Measurements from ENCODE around the gene SHROOM3. TPM values are rescaled to one million over a fixed set of nuclear protein-coding genes. Genes with fewer than 3 reads are reported as not detected.

Gene SHROOM3
- total RNA-seq, 2 experiments from 2014 or later, result not detected

DNA sequence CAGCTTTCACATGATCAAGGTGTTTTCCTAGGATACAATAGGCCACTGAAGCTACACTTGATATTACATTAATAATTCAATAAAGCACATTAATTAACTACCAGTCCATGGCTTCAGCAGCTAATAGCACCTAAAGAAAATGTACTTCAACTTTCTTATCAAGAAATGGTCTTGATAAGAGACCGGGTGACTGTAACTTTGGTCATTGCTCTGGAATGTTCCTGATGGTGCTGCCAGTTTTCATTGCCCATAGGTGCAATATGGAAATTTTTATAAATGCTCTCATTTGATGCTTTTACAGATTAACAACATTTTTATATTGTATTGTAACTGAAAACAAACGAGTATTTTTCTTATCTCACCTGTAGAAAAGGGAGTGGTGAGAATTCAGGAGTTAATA is 165.4 kb downstream of the SHROOM3 start:
- Mint-ChIP-seq H3K9me3 (no peaks in the 10 kb centered on the region), H3K4me3 (no peak overlapping the region), H3K36me3 (ENCODE audit: low read depth) (no peaks in the 10 kb centered on the region), H3K27ac (no peak overlapping the region), H3K27me3 (peaks cover 5% of the 10 kb centered on the region), H3K4me1 (ENCODE audit: low read depth) (no peaks in the 10 kb centered on the region)
- no peak for TF ChIP-seq CTCF (IDR thresholded peaks at IDR 0.05)
- Histone ChIP-seq H3K36me3 (ENCODE audit: insufficient read depth, low read length) (no peaks in the 10 kb centered on the region), H3K27me3 (ENCODE audit: control insufficient read depth in 1 of 2, insufficient read depth in 2 of 2, low read length in 2 of 2) (no peaks in the 10 kb centered on the region), H3K4me3 (ENCODE audit: low read length) (no peak overlapping the region), H3K4me1 (ENCODE audit: insufficient read depth, low read length) (no peaks in the 10 kb centered on the region), H3K27ac (ENCODE audit: low read depth in 1 of 2, low read length in 2 of 2) (no peak overlapping the region), H3K9me3 (ENCODE audit: control insufficient read depth in 1 of 2, insufficient read depth in 1 of 2, low read length in 2 of 2) (no peaks in the 10 kb centered on the region)
- DNase-seq (no peak), ATAC-seq (ENCODE audit: poor library complexity) (no peak)
- POLR2A ChIA-PET, result no interaction called here
- CTCF ChIA-PET, result no interaction called here
- intact Hi-C loops (cut with DNase I, micrococcal nuclease), result no loop called here

GRCh38 chr4:76601791-76602190 is 166.8 kb downstream of the SHROOM3 start:
- no peak for TF ChIP-seq CTCF (IDR thresholded peaks at IDR 0.05)
- Mint-ChIP-seq H3K4me1 (ENCODE audit: low read depth) (no peaks in the 10 kb centered on the region), H3K27me3 (peaks cover 5% of the 10 kb centered on the region), H3K36me3 (ENCODE audit: low read depth) (no peaks in the 10 kb centered on the region), H3K27ac (no peak overlapping the region), H3K9me3 (no peaks in the 10 kb centered on the region), H3K4me3 (no peak overlapping the region)
- intact Hi-C loops (cut with DNase I, micrococcal nuclease), result no loop called here
- ChIA-PET CTCF (no interaction called here), POLR2A (interaction anchor here (0.6 kb wide), 1 partner anchor 18 kb away, joined by 3 read pairs; no protein-coding TSS in a partner anchor)
- no peaks in the 10 kb centered on the region for H3K36me3 ChIP-seq (ENCODE audit: insufficient read depth, low read length)
- H3K9me3 ChIP-seq (ENCODE audit: control insufficient read depth in 1 of 2, insufficient read depth in 1 of 2, low read length in 2 of 2), result no peaks in the 10 kb centered on the region
- no peaks in the 10 kb centered on the region for H3K27me3 ChIP-seq (ENCODE audit: control insufficient read depth in 1 of 2, insufficient read depth in 2 of 2, low read length in 2 of 2)
- no peaks in the 10 kb centered on the region for H3K4me1 ChIP-seq (ENCODE audit: insufficient read depth, low read length)
- no peak for ATAC-seq (ENCODE audit: poor library complexity)
- no peak for DNase-seq
- no peak overlapping the region for H3K27ac ChIP-seq (ENCODE audit: low read depth in 1 of 2, low read length in 2 of 2)
- no peak overlapping the region for H3K4me3 ChIP-seq (ENCODE audit: low read length)

- no peak for DNase-seq
- Histone ChIP-seq H3K4me3 (ENCODE audit: low read length) (no peak overlapping the region), H3K36me3 (ENCODE audit: insufficient read depth, low read length) (no peaks in the 10 kb centered on the region), H3K9me3 (ENCODE audit: control insufficient read depth in 1 of 2, insufficient read depth in 1 of 2, low read length in 2 of 2) (no peaks in the 10 kb centered on the region), H3K4me1 (ENCODE audit: insufficient read depth, low read length) (no peaks in the 10 kb centered on the region), H3K27me3 (ENCODE audit: control insufficient read depth in 1 of 2, insufficient read depth in 2 of 2, low read length in 2 of 2) (no peaks in the 10 kb centered on the region), H3K27ac (ENCODE audit: low read depth in 1 of 2, low read length in 2 of 2) (no peak overlapping the region)
- intact Hi-C loops (cut with DNase I, micrococcal nuclease), result no loop called here
- Mint-ChIP-seq H3K27ac (no peak overlapping the region), H3K4me3 (no peak overlapping the region), H3K27me3 (no peaks in the 10 kb centered on the region), H3K9me3 (no peaks in the 10 kb centered on the region), H3K4me1 (ENCODE audit: low read depth) (no peaks in the 10 kb centered on the region), H3K36me3 (ENCODE audit: low read depth) (no peaks in the 10 kb centered on the region)
- ChIA-PET POLR2A (no interaction called here), CTCF (no interaction called here)
- no peak for ATAC-seq (ENCODE audit: poor library complexity)
- no peak for TF ChIP-seq CTCF (IDR thresholded peaks at IDR 0.05)
These were observed 170.1 kb downstream of the SHROOM3 start for GRCh38 chr4:76605099-76605563.
